ENCODE data around the gene CYBRD1.
"Not testable (repeated sequence)": the region's sequence is repeated elsewhere in the genome, so short reads cannot be mapped to it uniquely, and the experiment has no call there.

The CYBRD1 gene

GRCh38 chr2:171522052-171522787 is at the start of gene CYBRD1:
Gene CYBRD1 (plus strand): TSS chr2:171522474. CDS start chr2:171522546, 72 bp downstream.
- DNase-seq (ENCODE audit: low read depth), result peak; percentile 82

GRCh38 chr2:171475979-171476378 is 46.3 kb upstream of the CYBRD1 start:
- no peak for DNase-seq (ENCODE audit: low read depth)

GRCh38 chr2:171478345-171478744 is 43.9 kb upstream of the CYBRD1 start:
- DNase-seq (ENCODE audit: low read depth), result peak; percentile 61

GRCh38 chr2:171479154-171479814 is 43.0 kb upstream of the CYBRD1 start:
- peak; percentile 10 for DNase-seq (ENCODE audit: low read depth)

GRCh38 chr2:171480908-171481307 is 41.4 kb upstream of the CYBRD1 start:
- no peak for DNase-seq (ENCODE audit: low read depth)

GRCh38 chr2:171482308-171482707 is 40.0 kb upstream of the CYBRD1 start:
- no peak for DNase-seq (ENCODE audit: low read depth)

GRCh38 chr2:171482877-171483276 is 39.4 kb upstream of the CYBRD1 start:
- no peak for DNase-seq (ENCODE audit: low read depth)

GRCh38 chr2:171483793-171484192 is 38.5 kb upstream of the CYBRD1 start:
- no peak for DNase-seq (ENCODE audit: low read depth)

- no peak for DNase-seq (ENCODE audit: low read depth)
Measured at GRCh38 chr2:171485116-171485515, 37.2 kb upstream of the CYBRD1 start.

- no peak for DNase-seq (ENCODE audit: low read depth)
Measured at GRCh38 chr2:171487201-171487600, 35.1 kb upstream of the CYBRD1 start.

GRCh38 chr2:171487803-171488259 is 34.4 kb upstream of the CYBRD1 start:
- no peak for DNase-seq (ENCODE audit: low read depth)

GRCh38 chr2:171490577-171490976 is 31.7 kb upstream of the CYBRD1 start:
- DNase-seq (ENCODE audit: low read depth), result no peak

GRCh38 chr2:171491292-171491691 is 31.0 kb upstream of the CYBRD1 start:
- no peak for DNase-seq (ENCODE audit: low read depth)

- DNase-seq (ENCODE audit: low read depth), result no peak
Measured at GRCh38 chr2:171492664-171493063, 29.6 kb upstream of the CYBRD1 start.

GRCh38 chr2:171497664-171498063 is 24.6 kb upstream of the CYBRD1 start:
- DNase-seq (ENCODE audit: low read depth), result not testable (repeated sequence)

- no peak for DNase-seq (ENCODE audit: low read depth)
Measured at GRCh38 chr2:171505374-171505773, 16.9 kb upstream of the CYBRD1 start.

GRCh38 chr2:171509945-171510731 is 12.1 kb upstream of the CYBRD1 start:
- no peak for DNase-seq (ENCODE audit: low read depth)

- no peak for DNase-seq (ENCODE audit: low read depth)
Measured at GRCh38 chr2:171512014-171512413, 10.3 kb upstream of the CYBRD1 start.

GRCh38 chr2:171512683-171513195 is 9.5 kb upstream of the CYBRD1 start:
- DNase-seq (ENCODE audit: low read depth), result no peak

- DNase-seq (ENCODE audit: low read depth), result no peak
Measured at GRCh38 chr2:171513719-171514160, 8.5 kb upstream of the CYBRD1 start.

GRCh38 chr2:171514908-171515582 is 7.2 kb upstream of the CYBRD1 start:
- DNase-seq (ENCODE audit: low read depth), result no peak

Measured in ELR (cell line).